A549 treated with RU486 at 1 μM for 4 hours (cell line): Measurements from ENCODE around the gene GLRA1. TPM values are rescaled to one million over a fixed set of nuclear protein-coding genes. Genes with fewer than 3 reads are reported as not detected.

Experiments
- total RNA-seq: library from RNA; stranded (reverse); fragments of 200-300 nt; extraction: Qiagen RNA extraction; gene quantifications from 5 replicates; pipeline ENCODE4 v1.2.3, GENCODE V29; 2022; ENCODE audit warnings: low read depth

Gene GLRA1
- not detected in 5 replicates for total RNA-seq

GRCh38 chr5:151924564-151925301 lies at the start of gene GLRA1:
GLRA1 (minus strand) TSS chr5:151924851; CDS start chr5:151924549, 302 bp downstream.

Other genes starting within 250 kb of the GLRA1 start
- 14.8 to 26.1 TPM (median 22.3 TPM) in 5 replicates for gene SPARC, start 237.9 kb downstream of the GLRA1 start, total RNA-seq
- 188 to 219 TPM (median 199 TPM) in 5 replicates for gene ATOX1, start 166.2 kb downstream of the GLRA1 start, total RNA-seq
- gene G3BP1, start 152.9 kb downstream of the GLRA1 start, total RNA-seq: 138 to 194 TPM (median 150 TPM) in 5 replicates